Stimulated activated CD4-positive, alpha-beta T cell treated with anti-CD3 and anti-CD28 coated beads, TNF-alpha, amount 100 ng/mL, for 24 hours (primary cell): ENCODE measurements around the gene TTC17.
A peak's percentile ranks its signal among the peaks of the same experiment; 100 is the strongest.
"Not testable (repeated sequence)": the region's sequence is repeated elsewhere in the genome, so short reads cannot be mapped to it uniquely, and the experiment has no call there.

Source experiments
- DNase-seq, 3 experiments: peaks; one replicate each; pipeline ENCODE4 v3.0.0-alpha.2; 2020; ENCODE audit warnings: low read depth in 3 of 3

The TTC17 gene

GRCh38 chr11:43447151-43447550 lies 88.4 kb downstream of the TTC17 start:
- peak in 1 of 3 experiments; percentile 2 for DNase-seq

- DNase-seq = no peak
These were observed 99.8 kb downstream of the TTC17 start for GRCh38 chr11:43458486-43458885.

GRCh38 chr11:43459246-43459645 lies 100.5 kb downstream of the TTC17 start:
- DNase-seq = no peak

- no peak for DNase-seq
These were observed 103.6 kb downstream of the TTC17 start for GRCh38 chr11:43462359-43462758.

GRCh38 chr11:43467958-43468357 lies 109.2 kb downstream of the TTC17 start:
- no peak for DNase-seq

- not testable (repeated sequence) for DNase-seq
These were observed 118.8 kb downstream of the TTC17 start for GRCh38 chr11:43477491-43477890.

GRCh38 chr11:43486141-43486540 lies 127.4 kb downstream of the TTC17 start:
- no peak for DNase-seq

- no peak for DNase-seq
These were observed 131.2 kb downstream of the TTC17 start for GRCh38 chr11:43489869-43490465.

GRCh38 chr11:43492701-43493100 lies 134.0 kb downstream of the TTC17 start:
- DNase-seq = no peak

- DNase-seq = no peak
These were observed 134.7 kb downstream of the TTC17 start for GRCh38 chr11:43493431-43493830.

- DNase-seq = no peak
These were observed 138.4 kb downstream of the TTC17 start for GRCh38 chr11:43497144-43497543.

- DNase-seq = no peak
These were observed 139.8 kb downstream of the TTC17 start for GRCh38 chr11:43498561-43498960.

GRCh38 chr11:43503417-43503816 lies 144.7 kb downstream of the TTC17 start:
- no peak for DNase-seq

GRCh38 chr11:43504316-43504950 lies 145.7 kb downstream of the TTC17 start:
- no peak for DNase-seq

- no peak for DNase-seq
These were observed 146.5 kb downstream of the TTC17 start for GRCh38 chr11:43505171-43505570.

GRCh38 chr11:43507171-43507570 lies 148.5 kb downstream of the TTC17 start:
- no peak for DNase-seq

GRCh38 chr11:43508511-43508918 lies 149.8 kb downstream of the TTC17 start:
- DNase-seq = no peak

GRCh38 chr11:43511959-43512358 lies 153.2 kb downstream of the TTC17 start:
- DNase-seq = no peak

- no peak for DNase-seq
These were observed 156.4 kb downstream of the TTC17 start for GRCh38 chr11:43515090-43515489.

GRCh38 chr11:43516316-43516850 lies 157.7 kb downstream of the TTC17 start:
- DNase-seq = no peak

GRCh38 chr11:43517518-43517917 lies 158.8 kb downstream of the TTC17 start:
- DNase-seq = no peak

GRCh38 chr11:43518408-43519160 lies 159.9 kb downstream of the TTC17 start:
- DNase-seq = no peak

- DNase-seq = no peak
These were observed 162.8 kb downstream of the TTC17 start for GRCh38 chr11:43521471-43521870.
